ENCODE measurements around the gene CYGB.
"Not testable (repeated sequence)": the region's sequence is repeated elsewhere in the genome, so short reads cannot be mapped to it uniquely, and the experiment has no call there.

Gene CYGB

DNA sequence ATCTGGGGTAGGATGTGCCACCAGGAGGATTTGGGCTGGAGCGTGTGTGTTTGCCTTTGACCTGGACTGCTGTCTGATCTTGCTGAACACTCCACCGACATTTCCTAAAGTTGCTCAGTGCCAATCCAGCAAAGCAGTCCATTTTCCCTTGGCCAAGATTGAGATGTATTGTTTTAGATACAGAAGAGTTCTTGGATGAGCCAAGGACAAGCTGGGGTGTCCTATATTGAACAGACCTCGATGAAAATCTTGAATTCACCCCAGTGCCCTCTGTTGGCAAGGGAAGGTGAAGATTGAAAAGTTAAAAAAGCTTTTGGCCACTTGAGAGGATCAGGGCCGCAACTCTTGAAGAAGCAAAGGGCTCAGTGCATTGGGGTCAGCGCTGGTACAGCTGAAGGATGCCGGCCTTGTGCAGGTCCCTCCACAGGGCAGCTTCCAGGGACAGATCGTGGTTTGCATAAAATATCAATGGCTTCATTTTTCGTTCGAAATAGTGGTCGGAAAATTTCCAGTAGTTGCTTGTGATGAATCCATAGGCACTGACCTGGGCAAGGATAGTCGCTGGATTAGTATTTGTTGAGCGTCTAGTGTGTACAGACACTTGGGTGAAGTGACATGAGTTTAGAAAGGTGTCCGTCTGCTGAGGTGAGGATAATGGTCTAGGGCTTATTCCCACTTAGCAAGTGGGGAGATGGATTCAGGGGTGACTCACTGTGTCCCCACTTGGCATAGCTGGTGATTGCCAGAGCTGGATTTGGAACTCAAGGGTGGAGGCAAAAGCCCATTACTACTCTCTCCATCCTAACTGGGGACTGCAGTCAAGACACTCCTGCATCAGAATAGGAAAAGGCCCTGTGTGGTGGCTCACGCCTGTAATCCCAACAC lies 28.5 kb upstream of the CYGB start:
- H3K4me1 ChIP-seq, result peaks cover 28 to 63% (median 46%) of the 10 kb centered on the region in 10 experiments
- H3K4me3 ChIP-seq, result no peak overlapping the region
- TF ChIP-seq Cebpa-rat (IDR thresholded peaks at IDR 0.05), result no peak
- H4K20me1 ChIP-seq, result peaks cover 57 to 94% (median 91%) of the 10 kb centered on the region in 11 experiments
- no peak overlapping the region for H3K27ac ChIP-seq
- no peak overlapping the region for H3K9ac ChIP-seq
- peak overlapping the region in 1 of 11 experiments; percentile 46; a peak in 1 of 22 replicates for H3K4me2 ChIP-seq
- peaks cover 0 to 13% (median 7%) of the 10 kb centered on the region in 11 experiments; a peak in 17 of 22 replicates for H3K9me3 ChIP-seq (replicated peaks in 1 of 11)
- peaks cover 46 to 65% (median 62%) of the 10 kb centered on the region in 11 experiments for H3K36me3 ChIP-seq
- peaks cover 5 to 28% (median 12%) of the 10 kb centered on the region in 11 experiments; a peak in 20 of 22 replicates for H3K27me3 ChIP-seq

DNA sequence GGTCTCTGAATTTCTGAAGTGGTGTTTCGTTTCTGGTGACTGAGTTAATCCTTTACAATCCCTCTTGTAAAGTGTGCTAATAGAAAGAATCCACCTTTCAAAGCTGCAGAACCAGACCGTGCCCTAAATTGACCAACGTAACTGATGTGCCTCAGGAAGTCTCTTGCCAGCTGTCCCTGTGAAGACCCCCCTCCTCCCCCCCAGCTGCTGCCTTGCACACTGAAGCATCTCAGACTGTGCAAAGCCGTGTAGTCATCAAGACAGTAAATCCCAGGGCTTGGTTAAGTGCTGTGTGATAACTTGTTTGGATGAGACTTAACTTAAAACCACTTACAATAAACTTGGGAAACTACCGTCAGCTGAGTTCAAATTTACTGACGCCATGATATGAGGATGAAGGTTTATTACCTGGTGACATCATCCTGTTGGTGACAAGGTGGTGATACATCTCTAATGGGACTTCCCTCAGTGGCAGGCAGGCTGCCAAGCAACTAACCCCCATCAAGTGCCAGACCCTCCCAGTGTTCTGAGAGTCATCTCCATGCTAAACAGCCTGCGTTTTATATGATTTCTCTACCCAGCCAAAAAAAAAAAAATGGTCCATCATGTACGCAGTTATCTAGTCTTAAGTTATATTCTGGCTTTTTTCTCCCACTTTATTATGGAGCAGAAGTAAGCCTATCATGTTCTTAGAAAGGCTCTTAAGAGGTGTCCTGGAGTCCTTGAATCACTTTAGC lies 27.6 kb upstream of the CYGB start:
- H3K4me2 ChIP-seq; H3K4me3 ChIP-seq; H3K9me3 ChIP-seq (replicated peaks in 1 of 11); H3K27ac ChIP-seq; H3K9ac ChIP-seq: not testable (repeated sequence)
- peaks cover 0 to 20% (median 5%) of the 10 kb centered on the region in 11 experiments; a peak in 10 of 22 replicates for H3K27me3 ChIP-seq
- peaks cover 50 to 74% (median 71%) of the 10 kb centered on the region in 11 experiments for H3K36me3 ChIP-seq
- peaks cover 36 to 71% (median 55%) of the 10 kb centered on the region in 10 experiments for H3K4me1 ChIP-seq
- H4K20me1 ChIP-seq, result peaks cover 65 to 94% (median 92%) of the 10 kb centered on the region in 11 experiments

DNA sequence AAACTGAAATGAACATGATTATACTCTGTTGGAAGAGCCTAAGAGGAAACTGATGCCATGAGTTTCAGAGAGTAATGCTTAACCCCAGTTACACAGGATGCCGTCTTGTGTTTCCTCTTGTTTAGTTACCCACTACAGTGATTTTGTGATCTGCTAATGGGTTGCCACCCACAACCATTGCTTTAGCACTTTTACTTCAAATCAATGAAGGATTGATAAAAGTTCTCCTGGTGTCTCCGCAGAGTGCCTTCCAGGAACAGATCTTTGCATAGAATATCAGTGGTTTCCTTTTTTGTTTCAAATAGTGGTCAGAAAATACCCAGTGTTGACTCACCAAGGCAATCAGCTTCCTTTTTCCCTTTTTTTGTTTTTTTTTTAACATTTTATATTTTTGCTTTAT lies 25.9 kb upstream of the CYGB start:
- H3K4me3 ChIP-seq; H3K9ac ChIP-seq; H3K27me3 ChIP-seq; H3K27ac ChIP-seq; H3K9me3 ChIP-seq (replicated peaks in 1 of 11): not testable (repeated sequence)
- peaks cover 50 to 82% (median 69%) of the 10 kb centered on the region in 10 experiments for H3K4me1 ChIP-seq
- peaks cover 50 to 90% (median 81%) of the 10 kb centered on the region in 11 experiments for H3K36me3 ChIP-seq
- H3K4me2 ChIP-seq, result peak overlapping the region in 5 of 11 experiments; percentile 1 to 95 (median 21); a peak in 7 of 22 replicates
- H4K20me1 ChIP-seq, result peaks cover 81 to 100% (median 98%) of the 10 kb centered on the region in 11 experiments

DNA sequence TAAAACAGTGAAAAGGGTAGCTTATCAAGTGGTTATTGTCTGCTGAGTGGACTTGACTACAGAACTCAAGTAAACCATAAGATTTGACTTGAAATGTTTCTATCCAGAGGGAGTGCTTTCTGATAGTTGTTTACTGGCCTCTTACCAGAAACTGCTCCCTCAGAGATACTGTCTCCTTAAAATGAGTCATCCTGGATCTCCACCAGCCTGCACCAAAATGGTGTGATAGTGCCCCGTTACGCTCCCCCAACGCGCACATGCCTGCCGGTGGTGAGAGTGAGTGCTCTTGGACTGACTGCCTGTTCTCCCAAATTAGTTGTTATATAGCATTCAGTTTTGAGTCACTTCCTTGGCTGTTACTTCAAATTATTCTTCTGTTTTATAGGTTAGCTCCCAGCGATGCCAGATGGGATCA lies 25.2 kb upstream of the CYGB start:
- Histone ChIP-seq H3K4me3 (no peak overlapping the region), H3K4me2 (peak overlapping the region in 7 of 11 experiments; percentile 21 to 95 (median 55); a peak in 13 of 22 replicates), H4K20me1 (peaks cover 81 to 97% (median 93%) of the 10 kb centered on the region in 11 experiments), H3K4me1 (peaks cover 50 to 76% (median 63%) of the 10 kb centered on the region in 10 experiments), H3K27me3 (peaks cover 0 to 5% (median 0%) of the 10 kb centered on the region in 11 experiments; a peak in 1 of 22 replicates), H3K9ac (peak overlapping the region in 1 of 11 experiments; percentile 3; a peak in 2 of 22 replicates), H3K27ac (no peak overlapping the region), H3K9me3 (replicated peaks in 1 of 11) (no peaks in the 10 kb centered on the region), H3K36me3 (peaks cover 50 to 90% (median 81%) of the 10 kb centered on the region in 11 experiments)
- TF ChIP-seq Cebpa-rat (IDR thresholded peaks at IDR 0.05), result no peak

DNA sequence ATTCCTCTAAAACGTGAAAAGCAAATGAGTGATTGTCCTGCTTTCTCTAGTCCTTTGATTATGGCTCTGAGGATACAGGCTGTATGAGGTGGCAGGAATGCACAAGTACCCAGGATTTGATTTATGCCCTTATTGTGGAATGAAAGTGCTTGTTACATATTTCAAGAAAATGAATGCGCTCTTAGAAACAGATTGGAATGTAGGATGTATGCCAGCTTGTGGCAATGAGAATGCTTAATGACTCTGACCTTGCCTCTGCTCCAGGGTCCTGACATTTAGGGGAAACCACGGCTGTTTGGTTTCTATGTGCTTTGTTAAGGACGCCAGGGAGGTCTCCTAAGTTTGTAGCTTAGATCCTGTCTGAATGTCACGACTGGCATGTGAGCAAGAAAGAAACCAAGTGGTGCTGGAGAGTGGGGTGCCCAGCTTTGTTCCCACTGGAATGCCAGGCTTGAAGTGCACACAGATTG lies 24.3 kb upstream of the CYGB start:
- peak overlapping the region in 7 of 11 experiments; percentile 13 to 99 (median 93); a peak in 7 of 22 replicates for H3K9ac ChIP-seq
- H4K20me1 ChIP-seq, result peaks cover 73 to 88% (median 84%) of the 10 kb centered on the region in 11 experiments
- H3K4me1 ChIP-seq, result peaks cover 46 to 69% (median 57%) of the 10 kb centered on the region in 10 experiments
- peak overlapping the region; percentile 78 to 96 (median 90); a peak in 21 of 22 replicates for H3K4me2 ChIP-seq
- H3K27me3 ChIP-seq, result no peaks in the 10 kb centered on the region
- peaks cover 46 to 84% (median 76%) of the 10 kb centered on the region in 11 experiments for H3K36me3 ChIP-seq
- H3K9me3 ChIP-seq (replicated peaks in 1 of 11), result no peaks in the 10 kb centered on the region
- H3K4me3 ChIP-seq, result peak overlapping the region in 1 of 10 experiments; percentile 4; a peak in 1 of 20 replicates
- TF ChIP-seq Cebpa-rat (IDR thresholded peaks at IDR 0.05), result no peak
- no peak overlapping the region for H3K27ac ChIP-seq

DNA sequence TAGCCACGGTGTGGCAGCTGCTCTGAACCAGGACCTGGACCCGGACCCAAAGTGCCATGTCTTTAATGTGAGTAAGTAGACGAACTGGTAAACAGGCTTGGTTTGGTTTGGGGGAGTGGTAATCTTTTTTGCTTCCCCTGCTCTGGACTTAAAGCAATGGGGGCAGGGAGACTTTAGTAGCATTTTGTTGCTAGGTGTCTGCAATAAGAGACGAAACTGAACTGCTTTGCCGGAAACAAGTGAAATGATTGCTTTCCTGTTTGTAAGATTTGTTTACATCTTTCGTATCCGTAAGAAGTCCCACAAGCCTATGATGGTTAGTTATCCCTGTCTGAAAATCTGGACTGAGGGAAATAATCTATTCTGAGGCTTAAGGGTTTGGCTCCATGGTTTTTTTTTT lies 23.8 kb upstream of the CYGB start:
- peak overlapping the region in 4 of 10 experiments; percentile 81 to 90 (median 86); a peak in 3 of 20 replicates for H3K4me3 ChIP-seq

DNA sequence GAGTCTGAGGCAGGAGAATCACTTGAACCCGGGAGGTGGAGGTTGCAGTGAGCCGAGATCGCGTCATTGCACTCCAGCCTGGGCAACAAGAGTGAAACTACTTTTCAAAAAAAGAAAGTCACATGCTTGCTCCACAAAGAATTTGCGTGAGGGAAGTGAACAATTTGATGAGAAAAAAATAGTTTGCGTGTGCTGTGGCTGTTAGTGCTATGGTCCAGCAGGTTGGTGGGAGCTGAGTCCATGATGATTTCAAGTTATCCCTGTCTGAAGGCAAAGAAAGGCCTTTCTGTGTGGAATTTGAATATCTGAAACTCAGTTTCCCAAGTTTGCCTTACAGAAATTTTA lies 23.3 kb upstream of the CYGB start:
- Histone ChIP-seq H3K4me1 (peaks cover 46 to 69% (median 59%) of the 10 kb centered on the region in 10 experiments), H3K4me3 (peak overlapping the region in 7 of 10 experiments; percentile 77 to 97 (median 86); a peak in 8 of 20 replicates), H3K9me3 (replicated peaks in 1 of 11) (no peaks in the 10 kb centered on the region), H3K27ac (peak overlapping the region in 3 of 11 experiments; percentile 11 to 99 (median 97); a peak in 2 of 22 replicates), H3K27me3 (no peaks in the 10 kb centered on the region), H3K9ac (peak overlapping the region in 10 of 11 experiments; percentile 26 to 99 (median 94); a peak in 17 of 22 replicates), H4K20me1 (peaks cover 63 to 78% (median 74%) of the 10 kb centered on the region in 11 experiments), H3K36me3 (peaks cover 36 to 74% (median 67%) of the 10 kb centered on the region in 11 experiments), H3K4me2 (peak overlapping the region; percentile 78 to 96 (median 90))
- no peak for TF ChIP-seq Cebpa-rat (IDR thresholded peaks at IDR 0.05)

More for the DNA sequence above, 23.8 kb upstream of the CYGB start:
- Histone ChIP-seq H3K9me3 (replicated peaks in 1 of 11) (no peaks in the 10 kb centered on the region), H3K27me3 (no peaks in the 10 kb centered on the region), H4K20me1 (peaks cover 68 to 83% (median 79%) of the 10 kb centered on the region in 11 experiments), H3K27ac (peak overlapping the region in 2 of 11 experiments; percentile 11 to 99; a peak in 1 of 22 replicates), H3K4me2 (peak overlapping the region; percentile 78 to 96 (median 90); a peak in 21 of 22 replicates), H3K9ac (peak overlapping the region in 10 of 11 experiments; percentile 13 to 99 (median 94); a peak in 12 of 22 replicates), H3K4me1 (peaks cover 47 to 69% (median 58%) of the 10 kb centered on the region in 10 experiments), H3K36me3 (peaks cover 41 to 79% (median 72%) of the 10 kb centered on the region in 11 experiments)
- TF ChIP-seq Cebpa-rat (IDR thresholded peaks at IDR 0.05), result no peak

Measured in BLaER1 treated with 17β-estradiol and CSF1 and Interleukin-3, amounts not matched to agents 10 nM and 100 nM (cell line).